ENCODE data around the gene MFGE8.
"Not testable (repeated sequence)": the region's sequence is repeated elsewhere in the genome, so short reads cannot be mapped to it uniquely, and the experiment has no call there.

MFGE8 gene

DNA sequence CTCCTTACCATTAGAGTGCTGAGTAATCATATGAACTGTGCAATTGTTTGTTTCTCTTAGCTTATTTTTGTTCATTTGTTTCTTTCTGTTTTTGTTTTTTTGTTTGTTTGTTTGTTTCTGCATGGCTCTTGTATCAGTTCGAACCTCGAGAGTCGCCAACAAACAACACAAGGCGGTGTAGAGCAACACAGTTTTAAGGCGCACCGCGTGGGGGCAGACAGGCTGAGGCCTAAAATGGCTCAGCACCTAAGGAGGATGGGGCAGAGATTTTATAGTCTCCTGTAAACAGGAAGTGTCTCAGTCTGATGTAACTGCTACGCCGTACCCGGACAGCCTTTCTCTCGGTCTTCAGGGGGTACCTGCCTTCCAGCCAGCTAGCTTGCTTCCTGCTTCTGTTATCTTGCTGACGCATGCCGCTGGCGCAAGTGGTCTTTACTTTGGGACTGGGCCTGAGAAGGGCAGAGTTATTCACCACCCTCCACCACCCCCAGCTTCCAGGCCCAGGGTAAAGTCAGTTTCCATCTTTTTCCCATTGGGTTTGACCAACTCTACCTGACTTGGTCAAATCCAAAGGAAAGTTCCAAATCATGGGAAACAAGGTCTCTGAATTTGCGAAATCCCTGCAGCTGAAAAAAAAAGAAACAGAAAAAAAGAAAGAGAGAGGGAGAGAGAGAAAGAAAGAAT lies 25.8 kb upstream of the MFGE8 start:
- Histone ChIP-seq H3K4me1 (no peaks in the 10 kb centered on the region), H3K9ac (no peak overlapping the region), H3K27me3 (no peaks in the 10 kb centered on the region), H3K9me3 (no peaks in the 10 kb centered on the region), H3K36me3 (no peaks in the 10 kb centered on the region), H3K4me2 (no peak overlapping the region), H4K20me1 (no peaks in the 10 kb centered on the region), H3K27ac (no peak overlapping the region), H3K4me3 (no peak overlapping the region)
- TF ChIP-seq Cebpa-rat (IDR thresholded peaks at IDR 0.05), result no peak

DNA sequence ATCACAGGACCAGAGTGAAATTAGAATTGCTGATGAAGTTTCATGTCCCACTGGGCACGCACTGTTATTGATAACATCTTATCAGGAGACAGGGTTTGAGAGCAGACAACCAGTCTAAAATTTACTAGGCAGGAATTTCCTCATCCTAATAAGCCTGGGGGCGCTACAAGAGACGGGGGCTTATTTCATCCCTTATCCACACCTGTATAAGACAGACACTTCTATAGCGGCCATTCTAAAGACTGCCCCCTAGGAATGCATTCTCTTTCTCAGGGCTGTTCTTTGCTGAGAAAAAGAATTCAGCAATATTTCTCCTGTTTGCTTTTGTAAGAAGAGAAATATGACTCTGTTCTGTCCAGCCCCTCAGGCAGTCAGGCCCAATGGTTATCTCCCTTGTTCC lies 21.3 kb upstream of the MFGE8 start:
- not testable (repeated sequence) for H3K9me3 ChIP-seq, H3K27me3 ChIP-seq, H4K20me1 ChIP-seq, H3K4me2 ChIP-seq, H3K4me1 ChIP-seq, H3K9ac ChIP-seq, H3K36me3 ChIP-seq, H3K27ac ChIP-seq, H3K4me3 ChIP-seq

- H3K27me3 ChIP-seq, result no peaks in the 10 kb centered on the region
- no peaks in the 10 kb centered on the region for H3K36me3 ChIP-seq
- no peaks in the 10 kb centered on the region for H4K20me1 ChIP-seq
- peaks cover 8% of the 10 kb centered on the region for H3K9me3 ChIP-seq
- no peak overlapping the region for H3K27ac ChIP-seq
- no peak overlapping the region for H3K9ac ChIP-seq
- H3K4me3 ChIP-seq, result no peak overlapping the region
- no peak overlapping the region for H3K4me2 ChIP-seq
- no peaks in the 10 kb centered on the region for H3K4me1 ChIP-seq
- TF ChIP-seq Cebpa-rat (IDR thresholded peaks at IDR 0.05), result no peak
These were observed 19.7 kb upstream of the MFGE8 start for GRCh38 chr15:88932875-88933330.

GRCh38 chr15:88932271-88932874 lies 19.2 kb upstream of the MFGE8 start:
- Histone ChIP-seq H3K9me3 (peaks cover 12% of the 10 kb centered on the region), H3K4me1 (no peaks in the 10 kb centered on the region), H3K4me3 (no peak overlapping the region), H4K20me1 (no peaks in the 10 kb centered on the region), H3K4me2 (no peak overlapping the region), H3K27me3 (no peaks in the 10 kb centered on the region), H3K27ac (no peak overlapping the region), H3K9ac (no peak overlapping the region), H3K36me3 (no peaks in the 10 kb centered on the region)
- TF ChIP-seq Cebpa-rat (IDR thresholded peaks at IDR 0.05), result no peak

GRCh38 chr15:88930579-88930978 lies 17.4 kb upstream of the MFGE8 start:
- H3K4me2 ChIP-seq, result no peak overlapping the region
- H3K9ac ChIP-seq, result no peak overlapping the region
- H3K9me3 ChIP-seq, result peaks cover 12% of the 10 kb centered on the region
- TF ChIP-seq Cebpa-rat (IDR thresholded peaks at IDR 0.05), result no peak
- no peak overlapping the region for H3K4me3 ChIP-seq
- H3K27ac ChIP-seq, result no peak overlapping the region
- no peaks in the 10 kb centered on the region for H3K36me3 ChIP-seq
- H3K4me1 ChIP-seq, result no peaks in the 10 kb centered on the region
- no peaks in the 10 kb centered on the region for H3K27me3 ChIP-seq
- H4K20me1 ChIP-seq, result no peaks in the 10 kb centered on the region

DNA sequence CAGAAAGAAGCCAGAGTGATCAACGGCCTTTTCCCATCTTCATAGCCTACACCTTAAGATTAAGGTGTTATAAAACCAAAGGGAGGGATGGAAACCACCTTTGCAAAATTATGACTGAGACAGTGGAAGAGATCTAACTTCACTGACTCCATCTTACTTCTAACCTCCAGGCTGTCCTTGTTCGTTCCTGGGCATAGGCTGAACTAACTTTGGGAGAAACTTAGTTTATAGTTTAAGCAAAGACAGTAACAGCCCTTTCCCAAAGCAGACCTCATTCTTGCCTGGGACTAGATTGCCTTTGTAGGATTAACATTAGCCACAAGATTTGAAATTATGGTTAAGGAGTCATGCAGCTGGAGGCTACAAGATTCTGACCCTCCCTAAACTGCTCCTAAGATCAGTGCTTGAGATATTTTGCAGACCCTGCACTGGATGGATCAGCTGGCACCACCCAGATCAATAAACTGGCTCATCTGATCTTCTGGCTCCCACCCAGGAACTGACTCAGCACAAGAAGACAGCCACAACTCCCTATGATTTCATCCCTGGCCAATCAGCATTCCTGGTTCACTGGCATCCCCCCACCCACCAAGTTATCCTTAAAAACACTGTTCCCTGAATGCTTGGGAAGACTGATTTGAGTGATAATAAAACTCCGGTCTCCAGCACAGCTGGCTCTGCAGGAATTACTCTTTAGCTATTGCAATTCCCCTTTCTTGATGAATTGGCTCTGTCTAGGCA lies 16.3 kb upstream of the MFGE8 start:
- H3K4me2 ChIP-seq, H3K27me3 ChIP-seq: not testable (repeated sequence)

DNA sequence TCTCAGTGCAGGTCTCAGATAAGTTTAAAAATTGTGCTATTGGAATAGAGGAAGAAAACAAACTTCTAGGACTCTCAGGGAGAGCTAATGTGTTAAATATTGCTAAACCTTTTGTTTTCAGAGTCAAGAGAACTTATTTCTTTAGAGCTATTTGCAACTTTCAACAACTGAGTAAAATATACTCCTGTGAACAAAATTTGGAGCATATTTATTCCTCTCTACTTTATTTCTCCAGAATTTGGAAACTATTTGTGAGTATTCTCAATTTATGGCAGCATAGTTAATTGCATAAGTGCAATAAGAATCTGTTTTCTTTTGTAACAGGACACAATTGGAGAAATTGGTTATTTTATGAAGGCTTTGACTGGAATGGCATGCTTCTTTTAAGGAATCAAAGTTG lies 15.0 kb upstream of the MFGE8 start:
- H3K9ac ChIP-seq, result not testable (repeated sequence)

More for the DNA sequence above, 16.3 kb upstream of the MFGE8 start:
- not testable (repeated sequence) for H3K27ac ChIP-seq, H3K9ac ChIP-seq, H3K4me1 ChIP-seq, H3K4me3 ChIP-seq, H4K20me1 ChIP-seq, H3K36me3 ChIP-seq
- peaks cover 12% of the 10 kb centered on the region for H3K9me3 ChIP-seq

GRCh38 chr15:88925648-88926047 lies 12.5 kb upstream of the MFGE8 start:
- H3K4me2 ChIP-seq, H3K27ac ChIP-seq, H3K9ac ChIP-seq, H3K36me3 ChIP-seq, H3K27me3 ChIP-seq, H3K4me1 ChIP-seq, H3K4me3 ChIP-seq, H4K20me1 ChIP-seq: not testable (repeated sequence)
- peaks cover 12% of the 10 kb centered on the region for H3K9me3 ChIP-seq

More for the DNA sequence above, 15.0 kb upstream of the MFGE8 start:
- not testable (repeated sequence) for H4K20me1 ChIP-seq, H3K27ac ChIP-seq, H3K4me1 ChIP-seq, H3K27me3 ChIP-seq, H3K36me3 ChIP-seq, H3K4me2 ChIP-seq, H3K4me3 ChIP-seq
- peaks cover 12% of the 10 kb centered on the region for H3K9me3 ChIP-seq

DNA sequence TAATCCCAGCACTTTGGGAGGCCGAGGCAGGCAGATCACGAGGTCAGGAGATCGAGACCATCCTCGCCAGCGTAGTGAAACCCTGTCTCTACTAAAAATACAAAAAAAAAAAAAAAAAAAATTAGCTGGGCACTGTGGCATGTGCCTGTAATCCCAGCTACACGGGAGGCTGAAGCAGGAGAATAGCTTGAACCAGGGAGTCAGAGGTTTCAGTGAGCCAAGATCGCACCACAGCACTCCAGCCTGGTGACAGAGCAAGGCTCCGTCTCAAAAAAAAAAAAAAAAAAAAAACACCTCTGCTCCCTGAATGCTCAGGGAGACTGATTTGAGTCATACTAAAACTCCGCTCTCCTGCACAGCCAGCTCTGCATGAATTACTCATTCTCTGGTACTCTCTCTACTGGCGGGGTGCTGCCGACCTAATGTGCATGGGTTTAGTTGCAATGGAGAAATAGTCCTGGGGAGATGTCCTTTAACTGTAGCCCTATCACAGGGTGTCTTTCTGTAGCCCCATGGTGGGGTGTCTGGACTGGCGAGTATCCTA lies 7.8 kb upstream of the MFGE8 start:
- not testable (repeated sequence) for H3K4me2 ChIP-seq, H3K4me1 ChIP-seq, H3K27me3 ChIP-seq, H3K9me3 ChIP-seq, H3K36me3 ChIP-seq, H3K27ac ChIP-seq, H3K9ac ChIP-seq, H3K4me3 ChIP-seq, H4K20me1 ChIP-seq

- no peak overlapping the region for H3K4me2 ChIP-seq
- H3K4me3 ChIP-seq, result no peak overlapping the region
- H3K27ac ChIP-seq, result no peak overlapping the region
- H3K9ac ChIP-seq, result no peak overlapping the region
- no peaks in the 10 kb centered on the region for H3K36me3 ChIP-seq
- TF ChIP-seq Cebpa-rat (IDR thresholded peaks at IDR 0.05), result no peak
- H4K20me1 ChIP-seq, result no peaks in the 10 kb centered on the region
- no peaks in the 10 kb centered on the region for H3K4me1 ChIP-seq
- H3K27me3 ChIP-seq, result no peaks in the 10 kb centered on the region
- no peaks in the 10 kb centered on the region for H3K9me3 ChIP-seq
These were observed 7.2 kb upstream of the MFGE8 start for GRCh38 chr15:88920186-88920891.

All from BLaER1 (cell line).